ENCODE measurements around the gene KRT1.

KRT1 gene

GRCh38 chr12:52645982-52646381, 34.2 kb downstream of the KRT1 start:
- Histone ChIP-seq H3K4me2 (ENCODE audit: low read depth, low read length, poor library complexity, severe bottlenecking) (no peak overlapping the region), H3K9ac (ENCODE audit: low read length) (no peak overlapping the region), H4K20me1 (ENCODE audit: low read depth, low read length) (no peaks in the 10 kb centered on the region), H3K4me3 (ENCODE audit: insufficient read depth, low read length, poor library complexity, severe bottlenecking) (no peak overlapping the region), H3F3A (ENCODE audit: insufficient read depth) (no peaks in the 10 kb centered on the region), H3K79me2 (ENCODE audit: insufficient read depth, low read length) (no peaks in the 10 kb centered on the region), H3K27ac (ENCODE audit: low read depth, low read length) (no peak overlapping the region), H3K36me3 (ENCODE audit: low read length) (no peaks in the 10 kb centered on the region), H3K9me2 (replicated peaks; ENCODE audit: insufficient read depth, low read length) (no peaks in the 10 kb centered on the region), H2AFZ (ENCODE audit: low read depth, low read length, severe bottlenecking) (no peak overlapping the region), H3K27me3 (ENCODE audit: low read length) (no peaks in the 10 kb centered on the region), H3K9me3 (ENCODE audit: insufficient read depth, low read length) (no peaks in the 10 kb centered on the region)
- TF ChIP-seq EZH2phosphoT487 (conservative IDR thresholded peaks at IDR 0.05; ENCODE audit: low read length): no peak
- TF ChIP-seq CTCF (IDR thresholded peaks at IDR 0.05; ENCODE audit: insufficient read depth, low read length, poor library complexity, severe bottlenecking): no peak

- Histone ChIP-seq H3K4me3 (ENCODE audit: insufficient read depth, low read length, poor library complexity, severe bottlenecking) (no peak overlapping the region), H2AFZ (ENCODE audit: low read depth, low read length, severe bottlenecking) (no peak overlapping the region), H4K20me1 (ENCODE audit: low read depth, low read length) (no peaks in the 10 kb centered on the region), H3K9me3 (ENCODE audit: insufficient read depth, low read length) (no peaks in the 10 kb centered on the region), H3K27me3 (ENCODE audit: low read length) (no peaks in the 10 kb centered on the region), H3K9me2 (replicated peaks; ENCODE audit: insufficient read depth, low read length) (no peaks in the 10 kb centered on the region), H3F3A (ENCODE audit: insufficient read depth) (no peaks in the 10 kb centered on the region), H3K36me3 (ENCODE audit: low read length) (no peaks in the 10 kb centered on the region), H3K9ac (ENCODE audit: low read length) (no peak overlapping the region), H3K27ac (ENCODE audit: low read depth, low read length) (no peak overlapping the region), H3K79me2 (ENCODE audit: insufficient read depth, low read length) (no peaks in the 10 kb centered on the region), H3K4me2 (ENCODE audit: low read depth, low read length, poor library complexity, severe bottlenecking) (no peak overlapping the region)
- TF ChIP-seq CTCF (IDR thresholded peaks at IDR 0.05; ENCODE audit: insufficient read depth, low read length, poor library complexity, severe bottlenecking): no peak
Observed at GRCh38 chr12:52645120-52645761, 35.0 kb downstream of the KRT1 start.

GRCh38 chr12:52644078-52644415, 36.2 kb downstream of the KRT1 start:
- Histone ChIP-seq H3F3A (ENCODE audit: insufficient read depth) (no peaks in the 10 kb centered on the region), H3K9me2 (replicated peaks; ENCODE audit: insufficient read depth, low read length) (no peaks in the 10 kb centered on the region), H2AFZ (ENCODE audit: low read depth, low read length, severe bottlenecking) (no peak overlapping the region), H3K79me2 (ENCODE audit: insufficient read depth, low read length) (no peaks in the 10 kb centered on the region), H3K27ac (ENCODE audit: low read depth, low read length) (no peak overlapping the region), H4K20me1 (ENCODE audit: low read depth, low read length) (no peaks in the 10 kb centered on the region), H3K9ac (ENCODE audit: low read length) (no peak overlapping the region), H3K4me2 (ENCODE audit: low read depth, low read length, poor library complexity, severe bottlenecking) (no peak overlapping the region), H3K27me3 (ENCODE audit: low read length) (no peaks in the 10 kb centered on the region), H3K9me3 (ENCODE audit: insufficient read depth, low read length) (no peaks in the 10 kb centered on the region), H3K36me3 (ENCODE audit: low read length) (no peaks in the 10 kb centered on the region), H3K4me3 (ENCODE audit: insufficient read depth, low read length, poor library complexity, severe bottlenecking) (no peak overlapping the region)
- TF ChIP-seq EZH2phosphoT487 (conservative IDR thresholded peaks at IDR 0.05; ENCODE audit: low read length) (no peak), CTCF (IDR thresholded peaks at IDR 0.05; ENCODE audit: insufficient read depth, low read length, poor library complexity, severe bottlenecking) (no peak)

Measured in SU-DHL-6 (cell line).